HG03175 (cell line): ENCODE measurements around the gene ELOVL4.

ENCODE experiments used
- ATAC-seq: cut with Tn5 transposase; IDR thresholded peaks from one replicate; pipeline ENCODE4 v1.9.1; 2021; ENCODE audit warnings: mild to moderate bottlenecking, moderate library complexity; ENCODE audit not compliant: unreplicated experiment

ELOVL4 gene

DNA sequence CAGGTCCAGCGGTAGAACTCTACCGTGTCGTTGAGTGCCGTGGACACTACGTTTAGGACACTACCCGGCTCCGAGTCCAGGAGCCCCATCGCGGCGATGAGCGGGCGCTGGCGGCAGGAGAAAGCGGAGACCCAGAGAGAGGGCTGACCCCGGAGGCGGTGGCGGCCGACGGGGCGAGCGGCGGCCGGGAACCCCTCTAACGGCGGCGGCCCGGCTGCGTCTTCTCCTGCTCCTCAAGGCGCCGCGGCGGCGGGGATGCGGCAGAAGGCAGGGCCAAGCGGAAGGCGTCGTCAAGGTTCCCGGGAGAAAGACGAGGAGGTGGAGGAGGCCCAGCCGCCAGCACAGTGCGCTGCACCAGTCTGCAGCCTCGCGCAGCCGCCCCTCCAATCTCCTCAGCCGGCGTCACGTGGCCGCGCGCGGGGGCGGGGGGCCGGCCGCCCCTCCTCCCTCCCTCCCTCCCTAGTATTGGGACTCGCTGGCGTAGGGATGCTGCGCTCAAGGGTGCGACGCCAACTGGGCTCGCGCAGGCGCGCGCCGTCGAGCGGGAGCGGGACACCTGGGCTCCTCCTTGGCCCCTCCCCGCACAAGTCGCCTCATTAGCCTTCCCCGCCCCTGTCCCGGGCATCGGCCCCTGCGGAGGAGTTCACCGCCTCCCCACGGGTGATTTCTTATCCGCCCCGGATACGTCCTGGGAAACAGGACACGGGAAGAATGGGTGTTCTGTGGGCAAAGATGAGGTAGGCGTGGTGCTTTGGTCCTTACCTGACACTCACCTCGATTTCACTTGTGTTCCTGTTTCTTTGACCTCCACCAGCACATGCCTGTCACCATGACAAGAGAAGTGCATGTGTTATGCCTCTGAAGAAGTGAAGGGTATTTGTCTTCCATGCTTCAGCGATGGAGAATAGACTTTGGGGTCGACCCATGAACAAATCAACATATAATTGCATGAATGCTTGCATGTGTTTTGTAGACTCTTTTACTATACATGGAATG lies at the start of gene ELOVL4:
TSS of gene ELOVL4 (minus strand) at position 363 of the 996 bp plus-strand sequence. CDS start at position 89, 274 bp downstream.
- ATAC-seq, result peak; percentile 31

DNA sequence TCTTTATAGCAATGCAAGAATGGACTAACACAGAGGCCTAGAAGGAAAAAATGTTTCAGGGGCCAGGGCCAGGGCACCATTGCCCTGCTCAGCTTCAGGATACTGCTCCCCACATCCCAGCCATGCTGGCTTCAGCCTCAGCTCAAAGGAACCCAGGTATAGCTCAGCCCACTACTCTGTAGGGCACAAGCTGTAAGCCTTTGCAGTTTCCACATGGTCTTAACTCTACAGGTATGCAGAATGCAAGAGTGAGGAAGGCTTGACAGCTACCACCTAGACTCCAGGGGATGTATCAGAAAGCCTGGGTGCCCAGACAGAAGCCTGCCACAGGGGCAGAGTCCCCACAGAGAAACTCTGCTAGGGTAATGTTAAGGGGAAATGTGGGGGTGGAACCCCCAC lies 46.6 kb upstream of the ELOVL4 start:
- ATAC-seq, result no peak

DNA sequence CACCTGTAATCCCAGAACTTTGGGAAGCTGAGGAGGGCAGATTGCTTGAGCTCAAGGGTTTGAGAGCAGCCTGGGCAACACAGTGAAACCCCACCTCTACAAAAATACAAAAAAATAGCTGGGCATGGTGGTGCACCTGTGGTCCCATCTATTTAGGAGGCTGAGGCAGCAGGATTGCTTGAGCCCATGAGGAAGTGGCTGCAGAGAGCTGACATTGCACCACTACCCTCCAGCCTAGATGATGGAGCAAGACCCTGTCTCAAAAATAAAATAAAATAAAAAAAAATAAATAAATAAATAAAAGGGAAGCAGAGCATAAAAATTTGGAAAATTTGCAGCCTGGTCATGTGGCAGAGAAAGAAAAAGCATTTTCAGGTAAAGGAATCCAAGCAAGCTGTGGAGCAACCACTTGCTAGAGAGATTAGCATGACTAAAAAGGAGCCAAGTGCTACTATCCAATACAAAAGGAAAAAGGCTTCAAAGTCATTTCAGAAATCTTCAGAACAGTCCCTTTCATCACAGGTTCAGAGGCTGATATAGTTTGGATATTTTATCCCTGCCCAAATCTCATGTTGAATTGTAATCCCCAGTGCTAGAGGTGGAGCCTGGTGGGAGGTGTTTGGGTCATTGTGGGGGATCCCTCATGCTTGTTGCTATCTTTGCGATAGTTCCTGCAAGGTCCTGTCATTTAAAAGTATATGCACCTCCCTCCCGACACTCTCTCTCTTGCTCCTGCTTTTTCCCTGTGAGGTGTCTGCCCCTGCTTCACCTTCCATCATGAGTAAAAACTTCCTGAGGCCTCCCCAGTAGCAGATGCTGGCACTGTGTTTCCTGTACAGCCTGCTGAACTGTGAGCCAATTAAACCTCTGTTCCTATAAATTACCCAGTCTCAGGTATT lies 45.9 kb upstream of the ELOVL4 start:
- ATAC-seq, result no peak

DNA sequence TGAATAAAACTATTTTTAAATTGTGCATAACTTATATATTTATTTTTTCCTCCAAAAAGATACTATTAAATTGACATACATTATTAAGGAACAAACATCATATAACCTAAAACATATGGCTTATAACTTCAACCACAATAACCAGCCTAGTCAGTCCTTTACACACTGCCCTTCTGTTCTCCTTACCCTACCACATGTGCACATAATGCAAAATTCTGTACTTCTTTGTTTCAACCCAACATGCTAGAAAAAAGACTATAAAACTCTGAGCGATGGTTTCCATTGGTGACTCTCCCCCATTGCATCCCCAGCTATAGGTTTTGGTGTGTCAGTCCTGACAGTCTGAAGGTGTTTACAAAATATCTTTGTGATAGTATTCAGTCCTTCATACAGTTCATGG lies 42.3 kb upstream of the ELOVL4 start:
- no peak for ATAC-seq

DNA sequence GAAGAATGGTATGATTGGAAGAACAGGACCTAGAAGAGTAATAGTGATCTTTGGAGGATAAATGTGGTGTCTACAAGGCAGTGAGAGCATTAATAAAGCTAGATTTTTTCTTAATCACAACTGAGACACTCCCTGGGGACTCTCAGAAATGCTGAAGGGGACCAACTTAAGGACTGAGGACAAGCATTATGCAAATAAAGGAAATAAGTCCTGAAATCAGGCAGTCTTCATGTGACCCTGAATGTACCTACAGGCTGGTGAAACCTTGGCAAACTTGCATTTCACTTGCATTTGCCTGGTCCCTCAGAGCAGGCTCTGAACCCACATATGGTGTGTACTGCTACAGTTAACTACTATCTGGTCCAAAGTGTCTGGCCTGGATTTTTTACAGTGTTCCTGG lies 37.8 kb upstream of the ELOVL4 start:
- no peak for ATAC-seq

DNA sequence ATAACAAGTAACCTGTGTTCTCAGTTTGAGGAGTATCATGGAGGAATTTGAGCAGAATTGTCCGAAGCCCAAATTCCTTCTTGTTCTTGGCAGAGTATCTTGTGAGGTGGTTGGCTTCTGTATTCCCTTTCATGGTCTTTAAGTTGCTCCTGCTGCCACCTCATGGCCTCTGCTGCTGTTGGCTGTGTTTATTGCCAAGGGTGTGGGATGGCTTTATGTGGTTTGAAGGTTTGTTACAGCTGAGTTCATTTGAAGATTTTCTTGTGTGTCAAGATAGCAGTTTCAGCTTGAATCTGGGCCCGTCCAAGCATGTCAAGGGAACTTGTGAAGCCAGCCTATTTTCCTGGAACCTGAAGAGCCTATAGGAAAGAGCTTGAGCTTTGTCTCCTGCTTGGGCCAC lies 36.9 kb upstream of the ELOVL4 start:
- peak; percentile 41 for ATAC-seq

DNA sequence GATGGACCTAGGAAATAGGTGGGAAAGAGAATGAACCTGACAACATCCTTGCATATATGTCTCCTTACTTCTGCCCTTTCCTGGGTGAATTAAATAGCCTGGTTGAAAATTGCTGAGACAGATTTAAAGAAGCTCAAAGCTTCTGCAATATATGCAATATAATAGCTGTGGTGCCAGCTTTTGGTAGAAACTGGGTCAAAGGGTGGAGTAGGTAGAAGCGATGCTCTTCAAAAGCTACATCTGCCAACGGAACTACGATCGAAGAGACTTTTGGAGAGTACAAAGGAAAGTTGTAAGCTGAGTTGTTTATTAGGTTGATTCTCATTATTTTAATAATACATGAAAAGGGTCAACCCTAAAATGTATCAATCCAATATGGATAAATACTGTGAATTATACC lies 34.3 kb upstream of the ELOVL4 start:
- ATAC-seq, result no peak

DNA sequence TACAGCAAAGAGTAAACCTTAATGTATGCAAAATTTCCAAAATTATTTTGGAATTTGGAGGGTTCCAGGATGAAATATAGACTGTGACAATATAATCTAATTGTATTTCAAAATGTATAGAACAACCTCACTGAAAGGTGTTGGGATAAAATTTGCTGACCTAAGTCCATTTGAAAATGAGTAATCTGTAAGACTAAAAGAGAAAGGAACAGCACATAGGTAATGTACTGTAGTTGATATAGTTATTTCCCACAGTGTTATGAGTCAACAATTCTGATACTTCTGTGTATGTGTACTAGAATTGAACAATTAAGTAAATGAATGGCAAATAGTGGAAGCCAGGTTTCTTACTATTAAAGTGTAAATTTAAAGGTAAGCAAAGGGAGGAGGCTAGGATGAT lies 23.8 kb upstream of the ELOVL4 start:
- no peak for ATAC-seq

DNA sequence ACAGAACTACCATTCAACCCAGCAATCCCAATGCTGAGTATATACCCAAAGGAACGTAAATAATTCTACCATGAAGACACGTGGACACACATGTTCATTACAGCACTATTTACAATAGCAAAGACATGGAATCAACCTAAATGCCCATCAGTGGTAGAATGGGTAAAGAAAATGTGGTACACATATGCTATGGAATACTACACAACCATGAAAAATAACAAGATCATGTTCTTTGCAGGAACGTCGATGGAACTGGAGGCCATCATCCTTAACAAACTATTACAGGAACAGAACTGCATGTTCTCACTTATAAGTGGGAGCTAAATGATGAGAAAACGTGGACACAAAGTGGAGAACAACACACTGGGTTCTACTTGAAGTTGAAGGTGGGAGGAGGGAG lies 22.4 kb upstream of the ELOVL4 start:
- no peak for ATAC-seq

DNA sequence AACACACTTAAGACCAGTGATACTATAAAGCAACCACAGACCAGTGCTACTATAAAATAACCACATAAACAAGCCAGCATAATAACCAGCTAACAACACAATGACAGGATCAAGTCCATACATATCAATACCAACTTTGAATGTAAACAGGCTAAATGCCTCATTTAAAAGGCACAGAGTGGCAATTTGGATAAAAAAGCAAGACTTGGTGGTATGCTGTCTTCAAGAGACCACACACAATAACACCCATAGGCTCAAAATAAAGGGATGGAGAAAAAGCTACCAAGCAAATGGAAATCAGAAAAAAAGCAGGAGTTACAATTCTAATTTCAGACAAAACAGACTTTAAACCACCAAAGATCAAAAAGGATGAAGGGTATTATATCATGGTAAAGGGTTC lies 19.8 kb upstream of the ELOVL4 start:
- ATAC-seq, result no peak

DNA sequence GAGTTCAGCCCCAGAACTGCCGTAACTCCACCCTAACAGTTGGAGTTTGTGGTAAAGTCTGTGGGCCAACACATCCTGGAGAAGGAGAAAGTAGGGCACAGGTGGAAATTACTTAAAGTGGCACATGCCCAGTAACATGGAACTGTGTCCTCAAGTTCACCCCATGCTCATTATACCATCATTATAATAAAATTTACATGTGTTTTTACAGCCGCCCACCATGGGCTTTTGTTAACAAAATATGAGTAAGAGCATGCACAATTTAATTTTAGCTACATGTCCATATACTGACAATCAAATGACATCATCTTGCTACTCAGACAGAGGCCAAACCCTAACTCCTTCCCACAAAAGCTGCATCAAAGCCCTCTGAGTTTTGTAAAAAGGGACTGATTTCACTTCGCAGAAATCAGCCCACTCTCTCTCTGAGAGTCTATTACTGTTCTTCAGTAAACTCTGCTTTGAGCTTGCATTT lies 17.3 kb upstream of the ELOVL4 start:
- ATAC-seq, result no peak

DNA sequence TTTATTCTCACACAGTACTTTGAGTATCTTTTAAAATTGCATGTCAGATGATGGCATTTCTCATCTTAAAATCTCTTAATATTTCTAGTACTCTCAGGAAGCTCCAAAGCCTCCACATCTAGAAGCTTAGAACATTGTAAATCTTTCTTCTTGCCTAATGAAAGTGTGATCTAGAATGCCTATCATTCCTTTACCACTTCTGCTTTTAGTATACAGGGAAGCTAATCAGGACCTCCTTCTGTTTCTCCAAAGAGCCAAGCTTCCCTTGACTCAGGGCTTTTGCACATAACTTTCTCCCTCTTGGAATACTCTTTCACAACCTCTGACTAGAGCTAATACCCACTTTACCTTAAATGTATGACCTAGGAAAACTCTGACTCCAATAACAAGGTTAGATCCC lies 7.5 kb upstream of the ELOVL4 start:
- no peak for ATAC-seq

DNA sequence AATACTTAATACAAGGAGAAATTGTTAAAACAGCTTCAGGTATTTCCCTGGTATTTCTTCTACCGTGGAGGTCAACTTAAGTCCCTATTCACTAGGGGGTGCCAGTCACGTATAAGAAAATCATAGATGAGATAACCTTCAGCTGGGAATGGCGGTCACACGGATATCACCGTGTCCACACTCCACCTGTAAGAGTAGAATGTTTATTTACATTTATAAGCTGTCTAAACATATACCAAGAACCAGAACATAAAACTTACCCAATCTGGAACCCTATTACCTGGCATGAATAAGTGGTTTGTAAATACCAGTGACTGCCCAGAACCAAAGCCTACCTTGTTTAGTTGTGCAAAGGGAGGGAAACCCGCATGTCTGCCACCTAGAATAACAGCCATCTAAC lies 1.9 kb upstream of the ELOVL4 start:
- peak; percentile 59 for ATAC-seq

DNA sequence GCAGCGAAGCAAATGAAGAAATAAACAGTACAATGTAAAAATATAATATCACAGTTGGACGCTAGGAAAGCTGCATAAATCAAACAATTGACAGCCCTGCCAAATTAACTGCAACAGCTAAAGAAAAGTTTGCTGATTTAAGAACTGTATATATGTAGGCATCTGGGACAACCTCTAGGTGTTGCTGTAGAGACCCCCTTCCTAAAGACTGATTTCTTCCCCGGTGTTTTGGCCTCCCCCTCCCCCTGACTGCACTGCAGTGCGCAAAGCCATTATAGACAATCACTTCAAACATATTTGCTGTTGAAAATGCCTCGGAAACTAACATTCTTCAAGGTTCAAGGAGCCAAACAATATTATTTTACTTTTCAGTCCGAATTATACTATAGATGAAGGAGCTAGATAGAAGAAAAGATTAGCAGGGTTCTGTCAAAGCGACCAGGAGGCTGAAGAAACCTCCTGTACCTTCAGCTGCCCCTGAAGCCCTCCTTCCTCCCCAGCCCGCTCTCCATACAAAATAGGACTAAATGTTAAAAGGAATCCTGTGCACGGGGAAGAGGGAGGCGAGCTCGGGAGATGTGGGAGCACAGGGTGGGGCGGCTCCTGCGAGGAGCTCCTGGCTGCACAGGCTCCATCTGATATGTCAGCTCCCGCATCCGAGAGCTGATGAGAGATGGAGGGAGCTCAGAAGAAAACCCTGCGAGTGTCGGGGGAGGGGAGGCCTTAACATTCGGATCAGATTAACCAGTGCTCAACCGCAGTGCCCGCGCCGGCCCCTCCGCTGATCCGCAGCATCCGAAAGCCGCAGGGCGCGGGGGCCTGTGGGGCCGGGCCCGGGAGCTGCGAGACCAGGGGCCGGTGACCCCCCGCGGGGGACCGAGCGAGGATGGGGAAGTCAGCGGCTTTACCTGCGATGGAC lies 822 bp downstream of the ELOVL4 start:
- ATAC-seq, result peak; percentile 25

DNA sequence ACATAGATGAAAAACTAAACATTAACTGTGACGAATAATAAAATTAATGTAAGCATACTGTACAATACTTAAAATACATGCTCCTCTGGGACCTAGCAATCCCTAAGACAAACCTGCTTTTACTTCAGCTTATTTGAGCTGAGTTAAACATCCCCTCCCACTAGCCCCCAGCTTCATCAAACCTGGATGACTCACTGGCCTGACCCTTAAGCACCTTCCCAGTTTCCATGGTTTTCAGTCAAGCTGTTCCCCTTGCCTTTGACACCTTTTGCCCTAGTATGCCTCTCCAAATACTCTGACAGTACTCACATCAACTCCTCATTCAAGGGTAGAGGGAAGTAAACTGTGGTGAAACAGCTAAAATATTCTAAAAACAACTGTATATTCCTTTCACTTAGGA lies 4.2 kb downstream of the ELOVL4 start:
- ATAC-seq, result no peak

DNA sequence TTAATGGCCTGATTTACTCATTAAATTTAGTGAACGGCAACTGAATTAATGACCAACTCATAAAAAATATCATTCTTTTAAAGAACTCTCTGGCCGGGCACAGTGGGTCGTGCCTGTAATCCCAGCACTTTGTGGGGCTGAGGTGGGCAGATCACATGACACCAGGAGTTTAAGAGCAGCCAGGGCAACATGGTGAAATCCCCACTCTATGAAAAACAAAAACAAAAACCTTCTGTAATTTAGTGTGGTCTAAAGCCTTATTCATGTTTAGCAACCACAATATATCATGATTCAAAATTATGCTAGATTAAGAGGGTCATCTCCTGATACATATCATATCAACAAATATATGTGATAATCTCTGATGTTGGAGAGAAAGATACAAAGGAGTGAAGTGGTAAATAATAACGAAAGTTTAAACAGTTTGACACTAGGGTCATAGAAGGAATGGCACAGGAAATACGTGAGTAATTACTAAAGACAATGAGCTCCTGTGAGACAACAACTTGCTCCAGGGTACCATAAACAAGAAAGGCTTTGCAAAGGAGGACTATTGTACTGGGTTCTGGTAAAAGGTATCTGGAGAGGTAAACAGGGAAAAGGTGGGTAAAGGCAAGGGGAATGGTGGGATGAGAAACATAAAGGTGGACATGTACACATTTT lies 5.7 kb downstream of the ELOVL4 start:
- ATAC-seq, result no peak

DNA sequence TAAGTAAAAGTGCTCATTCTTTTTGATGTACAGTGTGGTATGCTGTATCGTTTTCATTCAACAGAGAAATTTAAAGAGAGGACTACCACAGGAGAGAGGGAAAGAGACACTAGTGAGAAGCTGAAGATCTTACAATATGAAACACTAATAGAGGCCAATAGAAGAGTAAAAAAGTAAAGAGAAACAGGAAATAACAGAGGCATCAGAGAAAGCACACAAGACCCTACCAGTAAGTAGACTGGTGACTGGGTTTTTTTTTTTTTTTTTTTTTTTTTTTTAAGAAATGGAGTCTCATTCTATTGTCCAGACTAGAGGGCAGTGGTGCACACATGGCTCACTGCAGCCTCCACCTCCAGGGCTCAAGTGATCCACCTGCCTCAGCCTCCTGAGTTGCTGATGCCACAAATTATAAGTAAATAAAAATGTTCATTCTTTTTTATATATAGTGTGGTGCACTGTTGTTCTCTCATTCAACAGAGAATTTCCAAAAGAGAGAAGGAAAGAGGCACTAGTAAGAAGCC lies 18.8 kb downstream of the ELOVL4 start:
- ATAC-seq, result no peak

DNA sequence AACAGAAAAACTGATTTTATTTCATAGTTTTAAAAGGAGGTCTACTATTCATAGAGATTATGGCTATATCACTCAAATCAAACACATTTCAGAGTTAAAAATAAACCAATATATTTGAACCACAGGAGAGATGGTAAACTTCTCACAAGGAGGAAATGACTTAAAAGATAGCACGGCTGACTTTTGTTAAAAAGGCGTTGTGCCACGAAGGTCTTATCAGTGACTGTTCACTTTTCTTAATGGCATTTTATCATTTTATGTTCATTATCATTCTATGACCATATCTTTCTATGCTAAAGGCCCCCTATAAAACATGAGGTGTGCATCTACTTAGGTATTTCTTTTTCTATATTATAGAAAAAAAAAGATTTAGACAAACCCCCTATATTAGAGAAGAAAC lies 19.6 kb downstream of the ELOVL4 start:
- no peak for ATAC-seq

DNA sequence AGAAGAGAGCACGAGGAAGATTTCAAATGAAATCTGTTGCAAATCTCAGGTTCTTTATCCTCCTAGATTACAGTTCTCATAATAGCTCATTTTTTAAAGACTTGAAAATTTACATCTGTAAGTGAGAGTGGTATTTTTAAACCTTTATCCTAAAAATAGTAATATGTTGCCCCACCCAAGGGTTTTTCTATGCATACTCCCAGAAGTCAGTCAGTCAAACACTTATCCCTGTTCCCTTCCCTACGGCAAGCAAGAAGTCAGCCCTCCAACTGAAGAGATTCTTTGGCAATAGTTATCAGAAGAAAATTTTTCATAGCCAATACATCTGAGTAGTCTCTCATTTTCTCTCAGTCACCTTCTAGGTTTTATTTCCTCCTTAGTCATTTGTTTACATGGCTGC lies 24.1 kb downstream of the ELOVL4 start:
- no peak for ATAC-seq

DNA sequence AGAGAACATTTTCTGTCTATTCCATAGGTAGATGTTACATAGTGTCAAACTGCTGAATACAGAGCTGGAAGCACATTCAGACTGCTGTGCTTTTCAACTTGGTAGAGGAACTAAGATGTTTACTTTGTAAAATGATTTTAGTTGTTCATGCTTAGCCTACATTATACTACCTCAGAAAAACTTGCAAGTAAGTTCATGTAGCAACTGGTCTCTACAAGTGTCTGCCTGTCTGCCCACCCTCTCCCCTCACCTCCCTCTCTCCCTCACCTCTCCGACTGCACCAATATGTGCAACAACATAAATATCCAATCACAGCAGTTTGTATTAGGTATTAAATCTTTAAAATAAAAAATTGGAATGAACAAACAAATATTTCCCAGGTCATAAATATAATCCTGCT lies 25.3 kb downstream of the ELOVL4 start:
- no peak for ATAC-seq
